Fibroblast of skin of left quadriceps (primary cell): ENCODE data around the gene DGCR6.
"Not testable (repeated sequence)": the region's sequence is repeated elsewhere in the genome, so short reads cannot be mapped to it uniquely, and the experiment has no call there.

Experiments used
- DNase-seq, 2 experiments: peaks; one replicate each; pipeline ENCODE4 v3.0.0-alpha.2; 2013; ENCODE audit warnings: low read depth in 2 of 2

The DGCR6 gene

GRCh38 chr22:18960166-18960820 is 54.2 kb downstream of the DGCR6 start:
- DNase-seq = not testable (repeated sequence)

GRCh38 chr22:18961201-18961600 is 55.1 kb downstream of the DGCR6 start:
- DNase-seq = not testable (repeated sequence)
